GM12891 (cell line): ENCODE measurements around the gene PNPLA7.
"Not testable (repeated sequence)": the region's sequence is repeated elsewhere in the genome, so short reads cannot be mapped to it uniquely, and the experiment has no call there.

Experiments used
- POLR2A ChIP-seq: IDR thresholded peaks from 2 replicates; pipeline ENCODE4 v1.6.1; 2011; ENCODE audit warnings: low read depth, low read length, control low read depth
- TAF1 ChIP-seq: IDR thresholded peaks from 2 replicates; pipeline ENCODE4 v1.6.1; 2011; ENCODE audit warnings: low read depth, low read length, control low read depth

DNA sequence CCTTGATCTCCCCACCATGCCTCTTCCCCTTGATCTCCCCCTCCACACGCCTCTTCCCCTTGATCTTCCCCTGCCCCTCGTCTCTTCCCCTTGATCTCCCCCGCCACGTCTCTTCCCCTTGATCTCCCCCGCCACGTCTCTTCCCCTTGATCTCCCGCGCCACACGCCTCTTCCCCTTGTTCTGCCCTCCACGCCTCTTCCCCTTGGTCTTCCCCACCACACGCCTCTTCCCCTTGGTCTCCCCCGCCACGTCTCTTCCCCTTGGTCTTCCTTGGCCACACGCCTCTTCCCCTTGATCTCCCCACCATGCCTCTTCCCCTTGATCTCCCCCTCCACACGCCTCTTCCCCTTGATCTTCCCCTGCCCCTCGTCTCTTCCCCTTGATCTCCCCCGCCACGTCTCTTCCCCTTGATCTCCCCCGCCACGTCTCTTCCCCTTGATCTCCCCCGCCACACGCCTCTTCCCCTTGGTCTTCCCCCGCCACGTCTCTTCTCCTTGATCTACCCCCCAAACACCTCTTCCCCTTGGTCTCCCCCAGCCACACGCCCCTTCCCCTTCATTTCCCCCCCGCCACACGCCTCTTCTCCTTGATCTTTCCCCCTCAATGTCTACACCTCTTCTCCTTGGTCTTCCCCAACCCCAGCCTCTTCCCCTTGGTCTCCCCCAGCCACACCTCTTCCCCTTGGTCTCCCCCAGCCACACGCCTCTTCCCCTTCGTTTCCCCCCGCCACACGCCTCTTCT, 98.8 kb downstream of the PNPLA7 start:
- not testable (repeated sequence) for TF ChIP-seq TAF1, POLR2A
